ENCODE measurements around the gene PTPRN2.

- TF ChIP-seq CTCF (conservative IDR thresholded peaks at IDR 0.05 in 1 of 2, IDR thresholded peaks at IDR 0.05 in 1 of 2; ENCODE audit: extremely low read depth in 1 of 2, insufficient read depth in 1 of 2, low read depth in 1 of 2, low read length in 2 of 2) (no peak), EZH2 (IDR thresholded peaks at IDR 0.05; ENCODE audit: borderline replicate concordance, low read length) (no peak)
Observed at GRCh38 chr7:158194365-158194900, 393.2 kb downstream of the PTPRN2 start.

All from mammary epithelial cell (primary cell).